ENCODE results near the gene SLX4IP. TPM values are rescaled to one million over a fixed set of nuclear protein-coding genes. Genes with fewer than 3 reads are reported as not detected.

The SLX4IP gene
- total and polyA plus RNA-seq, 2 of the 13 experiments (the other 11 are each of a cell fraction or from before 2014, with no cell fraction given), result 3.6 to 7.3 TPM

DNA sequence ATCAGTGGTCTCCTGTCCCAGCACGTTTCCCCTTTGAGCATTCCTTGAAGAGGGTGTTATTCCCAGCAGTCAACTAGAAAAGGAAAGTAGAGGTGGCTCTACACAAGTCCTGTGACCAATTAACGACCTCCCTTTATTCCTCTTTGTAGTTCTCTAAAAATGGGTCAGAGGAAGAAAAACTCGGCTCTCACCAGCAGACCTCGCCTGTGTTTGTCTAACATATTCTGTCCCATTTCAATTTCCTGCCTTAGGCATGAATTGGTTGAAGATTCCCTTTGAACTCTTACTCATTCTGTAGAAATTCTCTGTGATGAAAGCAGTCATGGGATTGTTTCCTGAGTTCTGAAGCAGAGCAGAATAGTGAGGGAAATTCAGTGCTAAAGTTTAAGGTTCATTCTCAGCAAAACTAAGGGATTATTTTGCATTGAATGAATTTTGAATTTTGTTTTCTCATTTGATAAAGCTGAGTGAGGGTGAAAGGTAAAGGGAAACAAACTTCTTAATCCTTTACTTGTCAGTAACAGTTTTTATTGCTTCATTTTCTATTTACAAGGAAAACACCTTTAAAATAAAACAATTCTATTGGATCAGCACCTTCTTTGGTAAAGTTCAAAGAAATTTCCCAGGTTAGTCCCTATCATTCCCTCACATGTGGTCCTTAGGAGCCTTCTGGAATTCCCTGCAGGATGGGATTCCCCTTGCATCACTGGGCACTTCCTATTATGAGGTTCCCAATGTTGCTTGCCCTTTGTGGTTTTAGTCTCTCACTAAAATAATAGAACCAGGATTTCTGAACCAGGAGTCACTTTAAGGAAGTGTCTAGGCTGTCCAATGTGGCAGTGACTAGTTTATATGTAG lies 105.8 kb downstream of the SLX4IP start (continued):
- TF ChIP-seq, protein P1, sequence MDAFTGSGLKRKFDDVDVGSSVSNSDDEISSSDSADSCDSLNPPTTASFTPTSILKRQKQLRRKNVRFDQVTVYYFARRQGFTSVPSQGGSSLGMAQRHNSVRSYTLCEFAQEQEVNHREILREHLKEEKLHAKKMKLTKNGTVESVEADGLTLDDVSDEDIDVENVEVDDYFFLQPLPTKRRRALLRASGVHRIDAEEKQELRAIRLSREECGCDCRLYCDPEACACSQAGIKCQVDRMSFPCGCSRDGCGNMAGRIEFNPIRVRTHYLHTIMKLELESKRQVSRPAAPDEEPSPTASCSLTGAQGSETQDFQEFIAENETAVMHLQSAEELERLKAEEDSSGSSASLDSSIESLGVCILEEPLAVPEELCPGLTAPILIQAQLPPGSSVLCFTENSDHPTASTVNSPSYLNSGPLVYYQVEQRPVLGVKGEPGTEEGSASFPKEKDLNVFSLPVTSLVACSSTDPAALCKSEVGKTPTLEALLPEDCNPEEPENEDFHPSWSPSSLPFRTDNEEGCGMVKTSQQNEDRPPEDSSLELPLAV (CRISPR knock-in tag; conservative IDR thresholded peaks at IDR 0.05; ENCODE audit: low read depth), result no peak
- TF ChIP-seq SETDB1 (CRISPR knock-in tag; IDR thresholded peaks at IDR 0.05; ENCODE audit: borderline replicate concordance) (no peak), ZNF33A (CRISPR knock-in tag; IDR thresholded peaks at IDR 0.05; ENCODE audit: borderline replicate concordance) (no peak), NR2F6 (IDR thresholded peaks at IDR 0.05) (peak; percentile 56; the same call in 1 of the 2 replicates), NR2F6 (CRISPR knock-in tag; IDR thresholded peaks at IDR 0.05) (peak; percentile 59), FOSL1 (CRISPR knock-in tag; IDR thresholded peaks at IDR 0.05; ENCODE audit: borderline replicate concordance) (peak; percentile 96), KDM3A (CRISPR knock-in tag; IDR thresholded peaks at IDR 0.05; ENCODE audit: low read depth) (peak; percentile 66; the same call in 1 of the 2 replicates), ZNF660 (CRISPR knock-in tag; IDR thresholded peaks at IDR 0.05; ENCODE audit: borderline replicate concordance, low read depth) (no peak), ZNF7 (CRISPR knock-in tag; IDR thresholded peaks at IDR 0.05) (no peak), NR2F2 (IDR thresholded peaks at IDR 0.05; ENCODE audit: borderline replicate concordance, low read depth) (peak; percentile 59), FOXA3 (CRISPR knock-in tag; IDR thresholded peaks at IDR 0.05) (peak; percentile 87), ARNTL (CRISPR knock-in tag; IDR thresholded peaks at IDR 0.05) (peak; percentile 68)
- TF ChIP-seq, protein P2, sequence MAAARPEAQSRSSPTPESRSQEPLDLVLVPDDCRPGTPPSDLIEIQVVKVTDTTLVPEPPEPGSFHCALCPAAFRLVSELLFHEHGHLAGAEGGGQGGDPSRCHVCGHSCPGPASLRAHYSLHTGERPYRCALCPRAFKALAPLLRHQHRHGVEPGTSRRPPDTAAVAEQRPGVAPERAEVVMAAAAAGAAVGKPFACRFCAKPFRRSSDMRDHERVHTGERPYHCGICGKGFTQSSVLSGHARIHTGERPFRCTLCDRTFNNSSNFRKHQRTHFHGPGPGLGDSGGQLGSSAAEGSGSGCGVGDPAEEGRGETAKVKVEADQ (CRISPR knock-in tag; IDR thresholded peaks at IDR 0.05; ENCODE audit: borderline replicate concordance), result 0 out of 2 replicates have a peak, but pooled peaks have one; percentile 32
- TF ChIP-seq, protein P3, sequence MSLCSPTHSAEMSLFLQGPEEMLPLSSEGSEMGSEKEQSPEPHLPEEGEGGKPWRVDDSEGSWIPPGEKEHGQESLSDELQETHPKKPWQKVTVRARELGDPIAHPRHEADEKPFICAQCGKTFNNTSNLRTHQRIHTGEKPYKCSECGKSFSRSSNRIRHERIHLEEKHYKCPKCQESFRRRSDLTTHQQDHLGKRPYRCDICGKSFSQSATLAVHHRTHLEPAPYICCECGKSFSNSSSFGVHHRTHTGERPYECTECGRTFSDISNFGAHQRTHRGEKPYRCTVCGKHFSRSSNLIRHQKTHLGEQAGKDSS (CRISPR knock-in tag; IDR thresholded peaks at IDR 0.05; ENCODE audit: borderline replicate concordance, low read depth), result peak; percentile 80; the same call in 1 of the 2 replicates
- TF ChIP-seq, protein P4, sequence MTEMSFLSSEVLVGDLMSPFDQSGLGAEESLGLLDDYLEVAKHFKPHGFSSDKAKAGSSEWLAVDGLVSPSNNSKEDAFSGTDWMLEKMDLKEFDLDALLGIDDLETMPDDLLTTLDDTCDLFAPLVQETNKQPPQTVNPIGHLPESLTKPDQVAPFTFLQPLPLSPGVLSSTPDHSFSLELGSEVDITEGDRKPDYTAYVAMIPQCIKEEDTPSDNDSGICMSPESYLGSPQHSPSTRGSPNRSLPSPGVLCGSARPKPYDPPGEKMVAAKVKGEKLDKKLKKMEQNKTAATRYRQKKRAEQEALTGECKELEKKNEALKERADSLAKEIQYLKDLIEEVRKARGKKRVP (CRISPR knock-in tag; IDR thresholded peaks at IDR 0.05), result peak in 1 of 2 experiments; percentile 70; a peak in 1 of 4 replicates
- TF ChIP-seq, protein P5, sequence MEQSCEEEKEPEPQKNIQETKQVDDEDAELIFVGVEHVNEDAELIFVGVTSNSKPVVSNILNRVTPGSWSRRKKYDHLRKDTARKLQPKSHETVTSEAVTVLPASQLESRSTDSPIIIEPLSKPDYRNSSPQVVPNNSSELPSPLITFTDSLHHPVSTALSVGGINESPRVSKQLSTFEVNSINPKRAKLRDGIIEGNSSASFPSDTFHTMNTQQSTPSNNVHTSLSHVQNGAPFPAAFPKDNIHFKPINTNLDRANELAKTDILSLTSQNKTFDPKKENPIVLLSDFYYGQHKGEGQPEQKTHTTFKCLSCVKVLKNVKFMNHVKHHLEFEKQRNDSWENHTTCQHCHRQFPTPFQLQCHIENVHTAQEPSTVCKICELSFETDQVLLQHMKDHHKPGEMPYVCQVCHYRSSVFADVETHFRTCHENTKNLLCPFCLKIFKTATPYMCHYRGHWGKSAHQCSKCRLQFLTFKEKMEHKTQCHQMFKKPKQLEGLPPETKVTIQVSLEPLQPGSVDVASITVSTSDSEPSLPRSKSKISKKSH (CRISPR knock-in tag; IDR thresholded peaks at IDR 0.05; ENCODE audit: borderline replicate concordance), result no peak
- TF ChIP-seq, protein P6, sequence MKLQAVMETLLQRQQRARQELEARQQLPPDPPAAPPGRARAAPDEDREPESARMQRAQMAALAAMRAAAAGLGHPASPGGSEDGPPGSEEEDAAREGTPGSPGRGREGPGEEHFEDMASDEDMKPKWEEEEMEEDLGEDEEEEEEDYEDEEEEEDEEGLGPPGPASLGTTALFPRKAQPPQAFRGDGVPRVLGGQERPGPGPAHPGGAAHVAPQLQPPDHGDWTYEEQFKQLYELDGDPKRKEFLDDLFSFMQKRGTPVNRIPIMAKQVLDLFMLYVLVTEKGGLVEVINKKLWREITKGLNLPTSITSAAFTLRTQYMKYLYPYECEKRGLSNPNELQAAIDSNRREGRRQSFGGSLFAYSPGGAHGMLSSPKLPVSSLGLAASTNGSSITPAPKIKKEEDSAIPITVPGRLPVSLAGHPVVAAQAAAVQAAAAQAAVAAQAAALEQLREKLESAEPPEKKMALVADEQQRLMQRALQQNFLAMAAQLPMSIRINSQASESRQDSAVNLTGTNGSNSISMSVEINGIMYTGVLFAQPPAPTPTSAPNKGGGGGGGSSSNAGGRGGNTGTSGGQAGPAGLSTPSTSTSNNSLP (IDR thresholded peaks at IDR 0.05; ENCODE audit: low read depth, low read length), result peak; percentile 89
- TF ChIP-seq, protein P7, sequence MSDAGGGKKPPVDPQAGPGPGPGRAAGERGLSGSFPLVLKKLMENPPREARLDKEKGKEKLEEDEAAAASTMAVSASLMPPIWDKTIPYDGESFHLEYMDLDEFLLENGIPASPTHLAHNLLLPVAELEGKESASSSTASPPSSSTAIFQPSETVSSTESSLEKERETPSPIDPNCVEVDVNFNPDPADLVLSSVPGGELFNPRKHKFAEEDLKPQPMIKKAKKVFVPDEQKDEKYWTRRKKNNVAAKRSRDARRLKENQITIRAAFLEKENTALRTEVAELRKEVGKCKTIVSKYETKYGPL (CRISPR knock-in tag; IDR thresholded peaks at IDR 0.05), result 0 out of 2 replicates have a peak, but pooled peaks have one; percentile 23
